Colonic mucosa (tissue), 4 donors: Measurements from ENCODE around the gene EFCAB6. TPM values are rescaled to one million over a fixed set of nuclear protein-coding genes. Genes with fewer than 3 reads are reported as not detected.

Experiments
- DNase-seq: peaks from one replicate; pipeline ENCODE4 v3.0.0-alpha.2; 2020
- H3K27ac ChIP-seq: fragments of 200-600 bp; one replicate; pipeline ENCODE4 v1.8.0; 2021
- H3K27me3 ChIP-seq: fragments of 200-600 bp; one replicate; pipeline ENCODE4 v1.8.0; 2021
- H3K36me3 ChIP-seq: fragments of 200-600 bp; one replicate; pipeline ENCODE4 v1.8.0; 2021
- H3K4me1 ChIP-seq: fragments of 200-600 bp; one replicate; pipeline ENCODE4 v1.8.0; 2021; ENCODE audit warnings: mild to moderate bottlenecking
- H3K4me3 ChIP-seq: fragments of 200-600 bp; one replicate; pipeline ENCODE4 v1.8.0; 2021
- H3K9ac ChIP-seq, 2 donors: one replicate each; pipeline ENCODE4 v1.7.0; 2013; ENCODE audit warnings: control low read depth in 2 of 2, low read depth in 2 of 2, low read length in 2 of 2
- H3K9me3 ChIP-seq: fragments of 200-600 bp; one replicate; pipeline ENCODE4 v1.8.0; 2021
- intact Hi-C: fragments of 100-400 bp; cut with DNase I; formaldehyde crosslinking; loops from one replicate; pipeline ENCODE4 v1.14.1; 2022
- total RNA-seq, 2 donors: library from RNA; stranded (reverse); fragmentation: NEBNext Ultra II Directional in 1 of 2; extraction: Animal tissue kit (Norgen Biotek cat#: 25700) in 1 of 2; gene quantifications; one replicate each; pipeline ENCODE4 v1.2.1, GENCODE V29; 2021
- TF ChIP-seq, protein P1 (sequence below): fragments of 200-600 bp; IDR thresholded peaks from one replicate; pipeline ENCODE4 v1.8.0; 2022; ENCODE audit warnings: antibody characterized with exemption, mild to moderate bottlenecking
- donor health status: healthy.
- donor health status: DM: no; HTN: no; CAD: no.
- donor health status: DM: no; HTN: no; CAD: no.

The EFCAB6 gene
- total RNA-seq, 2 donors from 2014 or later: 0.35 to 0.80 TPM

- H3K36me3 ChIP-seq: no peaks in the 10 kb centered on the region
- intact Hi-C loops: no loop called here
- no peak for DNase-seq
- H3K9me3 ChIP-seq: no peaks in the 10 kb centered on the region
- H3K27ac ChIP-seq: no peak overlapping the region
- TF ChIP-seq, protein P1, sequence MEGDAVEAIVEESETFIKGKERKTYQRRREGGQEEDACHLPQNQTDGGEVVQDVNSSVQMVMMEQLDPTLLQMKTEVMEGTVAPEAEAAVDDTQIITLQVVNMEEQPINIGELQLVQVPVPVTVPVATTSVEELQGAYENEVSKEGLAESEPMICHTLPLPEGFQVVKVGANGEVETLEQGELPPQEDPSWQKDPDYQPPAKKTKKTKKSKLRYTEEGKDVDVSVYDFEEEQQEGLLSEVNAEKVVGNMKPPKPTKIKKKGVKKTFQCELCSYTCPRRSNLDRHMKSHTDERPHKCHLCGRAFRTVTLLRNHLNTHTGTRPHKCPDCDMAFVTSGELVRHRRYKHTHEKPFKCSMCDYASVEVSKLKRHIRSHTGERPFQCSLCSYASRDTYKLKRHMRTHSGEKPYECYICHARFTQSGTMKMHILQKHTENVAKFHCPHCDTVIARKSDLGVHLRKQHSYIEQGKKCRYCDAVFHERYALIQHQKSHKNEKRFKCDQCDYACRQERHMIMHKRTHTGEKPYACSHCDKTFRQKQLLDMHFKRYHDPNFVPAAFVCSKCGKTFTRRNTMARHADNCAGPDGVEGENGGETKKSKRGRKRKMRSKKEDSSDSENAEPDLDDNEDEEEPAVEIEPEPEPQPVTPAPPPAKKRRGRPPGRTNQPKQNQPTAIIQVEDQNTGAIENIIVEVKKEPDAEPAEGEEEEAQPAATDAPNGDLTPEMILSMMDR: no peak
- no peak overlapping the region for H3K4me3 ChIP-seq
- no peaks in the 10 kb centered on the region for H3K4me1 ChIP-seq
- H3K27me3 ChIP-seq: no peaks in the 10 kb centered on the region
- H3K9ac ChIP-seq: no peak overlapping the region
These were observed 247.2 kb downstream of the EFCAB6 start for GRCh38 chr22:43564859-43565258.

DNA sequence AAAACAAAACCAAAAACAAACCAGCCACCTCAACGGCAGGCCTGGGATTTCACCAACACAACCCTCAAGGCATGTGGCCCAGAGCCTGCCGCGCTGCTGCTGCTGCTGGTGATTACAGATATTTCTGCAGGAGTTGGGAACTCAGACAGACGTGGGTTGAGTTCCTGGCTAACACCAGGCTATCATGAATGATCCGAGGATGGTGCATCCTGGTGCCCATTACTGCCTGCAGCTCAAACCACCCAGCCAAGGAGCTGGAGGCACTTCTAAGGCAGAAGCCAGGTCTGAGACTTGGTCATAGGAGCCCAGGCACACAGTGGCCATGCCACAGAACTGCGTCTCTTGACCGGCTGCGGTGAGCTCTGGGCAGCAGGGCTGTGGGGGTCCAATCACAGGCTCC, 248.5 kb downstream of the EFCAB6 start:
- DNase-seq: no peak
- H3K27me3 ChIP-seq: no peaks in the 10 kb centered on the region
- H3K27ac ChIP-seq: no peak overlapping the region
- H3K9me3 ChIP-seq: no peaks in the 10 kb centered on the region
- H3K36me3 ChIP-seq: no peaks in the 10 kb centered on the region
- intact Hi-C loops: no loop called here
- H3K4me1 ChIP-seq: no peaks in the 10 kb centered on the region
- H3K4me3 ChIP-seq: no peak overlapping the region
- no peak overlapping the region for H3K9ac ChIP-seq
- TF ChIP-seq, protein P1: no peak

DNA sequence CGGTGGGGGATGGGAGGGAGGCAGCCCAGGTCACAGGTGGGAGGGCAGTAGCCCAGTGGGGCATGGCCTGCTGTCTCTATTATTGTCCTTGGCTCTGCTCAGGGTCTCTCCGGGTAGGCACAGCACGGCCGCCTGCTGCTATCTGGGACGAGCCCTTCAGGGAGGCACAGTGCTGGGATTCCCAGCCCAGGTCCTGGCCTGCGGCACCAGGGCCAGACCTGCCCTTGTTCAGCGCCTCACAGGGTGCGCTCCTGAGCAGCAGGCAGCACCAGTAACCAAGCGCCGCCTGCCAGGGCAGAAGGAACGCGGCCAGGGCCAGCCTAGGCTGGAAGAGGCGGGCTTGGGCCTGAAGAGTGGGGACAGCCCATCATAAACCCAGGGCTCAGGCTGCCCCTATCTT, 249.3 kb downstream of the EFCAB6 start:
- H3K9ac ChIP-seq: no peak overlapping the region
- H3K4me3 ChIP-seq: no peak overlapping the region
- intact Hi-C loops: no loop called here
- no peaks in the 10 kb centered on the region for H3K27me3 ChIP-seq
- H3K4me1 ChIP-seq: no peaks in the 10 kb centered on the region
- DNase-seq: no peak
- no peaks in the 10 kb centered on the region for H3K9me3 ChIP-seq
- H3K36me3 ChIP-seq: no peaks in the 10 kb centered on the region
- no peak overlapping the region for H3K27ac ChIP-seq
- TF ChIP-seq, protein P1: no peak

GRCh38 chr22:43561415-43562178, 250.5 kb downstream of the EFCAB6 start:
- intact Hi-C loops: no loop called here
- H3K4me3 ChIP-seq: no peak overlapping the region
- no peaks in the 10 kb centered on the region for H3K27me3 ChIP-seq
- no peak for DNase-seq
- no peaks in the 10 kb centered on the region for H3K4me1 ChIP-seq
- H3K36me3 ChIP-seq: no peaks in the 10 kb centered on the region
- H3K27ac ChIP-seq: no peak overlapping the region
- no peaks in the 10 kb centered on the region for H3K9me3 ChIP-seq
- H3K9ac ChIP-seq: no peak overlapping the region
- TF ChIP-seq, protein P1: no peak

GRCh38 chr22:43560651-43561050, 251.5 kb downstream of the EFCAB6 start:
- TF ChIP-seq, protein P1: no peak
- Histone ChIP-seq H3K36me3 (no peaks in the 10 kb centered on the region), H3K9ac (no peak overlapping the region), H3K27me3 (no peaks in the 10 kb centered on the region), H3K4me1 (no peaks in the 10 kb centered on the region), H3K4me3 (no peak overlapping the region), H3K9me3 (no peaks in the 10 kb centered on the region), H3K27ac (no peak overlapping the region)
- DNase-seq: no peak
- intact Hi-C loops: no loop called here
